Gastroesophageal sphincter (tissue), 3 donors: Measurements from ENCODE around the gene PLA2G5.

Experiments used
- EP300 ChIP-seq: sonication (generic); formaldehyde crosslinking; IDR thresholded peaks from one replicate; pipeline ENCODE4 v1.6.1; 2017; ENCODE audit warnings: antibody characterized with exemption, mild to moderate bottlenecking
- POLR2A ChIP-seq, 2 donors: fragments of 450-650 bp; IDR thresholded peaks; one replicate each; pipeline ENCODE4 v1.6.1; 2017; ENCODE audit warnings: antibody characterized with exemption in 2 of 2, mild to moderate bottlenecking in 2 of 2, moderate library complexity in 1 of 2
- TF ChIP-seq, protein P1 (sequence below), 4 experiments: fragments of 200-600 bp in 2 of 4; fragments of 450-650 bp in 2 of 4; sonication (generic) in 1 of 4; IDR thresholded peaks; one replicate each; pipeline ENCODE4 v1.5.1; 2017 to 2019; ENCODE audit warnings: antibody characterized with exemption in 4 of 4, mild to moderate bottlenecking in 2 of 4, moderate library complexity in 2 of 4

DNA sequence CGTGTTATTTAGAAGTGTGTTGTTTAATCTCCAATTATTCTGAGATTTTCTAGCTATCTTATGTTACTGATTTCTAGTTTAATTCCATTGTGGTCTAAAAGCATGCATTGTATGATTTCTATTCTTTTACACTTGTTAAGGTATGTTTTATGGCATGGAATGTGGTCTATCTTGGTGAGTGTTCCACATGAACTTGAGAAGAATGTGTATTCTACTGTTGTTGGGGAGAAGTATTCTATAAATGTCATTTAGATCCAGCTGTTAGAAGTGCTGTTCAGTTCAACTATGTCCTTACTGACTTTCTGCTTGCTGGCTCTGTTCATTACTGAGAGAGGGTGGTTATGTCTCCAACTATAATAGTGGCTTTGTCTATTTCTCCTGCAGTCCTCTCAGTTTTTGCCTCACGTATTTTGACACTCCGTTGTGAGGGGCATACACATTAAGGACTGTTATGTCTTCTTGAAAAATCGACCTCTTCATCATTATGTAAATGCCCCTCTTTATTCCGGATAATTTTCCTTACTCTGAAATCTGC, 12.0 kb upstream of the PLA2G5 start:
- TF ChIP-seq, protein P1, sequence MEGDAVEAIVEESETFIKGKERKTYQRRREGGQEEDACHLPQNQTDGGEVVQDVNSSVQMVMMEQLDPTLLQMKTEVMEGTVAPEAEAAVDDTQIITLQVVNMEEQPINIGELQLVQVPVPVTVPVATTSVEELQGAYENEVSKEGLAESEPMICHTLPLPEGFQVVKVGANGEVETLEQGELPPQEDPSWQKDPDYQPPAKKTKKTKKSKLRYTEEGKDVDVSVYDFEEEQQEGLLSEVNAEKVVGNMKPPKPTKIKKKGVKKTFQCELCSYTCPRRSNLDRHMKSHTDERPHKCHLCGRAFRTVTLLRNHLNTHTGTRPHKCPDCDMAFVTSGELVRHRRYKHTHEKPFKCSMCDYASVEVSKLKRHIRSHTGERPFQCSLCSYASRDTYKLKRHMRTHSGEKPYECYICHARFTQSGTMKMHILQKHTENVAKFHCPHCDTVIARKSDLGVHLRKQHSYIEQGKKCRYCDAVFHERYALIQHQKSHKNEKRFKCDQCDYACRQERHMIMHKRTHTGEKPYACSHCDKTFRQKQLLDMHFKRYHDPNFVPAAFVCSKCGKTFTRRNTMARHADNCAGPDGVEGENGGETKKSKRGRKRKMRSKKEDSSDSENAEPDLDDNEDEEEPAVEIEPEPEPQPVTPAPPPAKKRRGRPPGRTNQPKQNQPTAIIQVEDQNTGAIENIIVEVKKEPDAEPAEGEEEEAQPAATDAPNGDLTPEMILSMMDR (IDR thresholded peaks at IDR 0.05) = no peak
- no peak for TF ChIP-seq EP300
- no peak for TF ChIP-seq POLR2A (IDR thresholded peaks at IDR 0.05)
